ENCODE data around the gene PCSK6. TPM values are rescaled to one million over a fixed set of nuclear protein-coding genes. Genes with fewer than 3 reads are reported as not detected.
A peak's percentile ranks its signal among the peaks of the same experiment; 100 is the strongest.

The PCSK6 gene
- total and polyA plus RNA-seq, 2 of the 8 experiments (the other 6 are each of a cell fraction or from before 2014, with no cell fraction given): 1.9 to 4.0 TPM

DNA sequence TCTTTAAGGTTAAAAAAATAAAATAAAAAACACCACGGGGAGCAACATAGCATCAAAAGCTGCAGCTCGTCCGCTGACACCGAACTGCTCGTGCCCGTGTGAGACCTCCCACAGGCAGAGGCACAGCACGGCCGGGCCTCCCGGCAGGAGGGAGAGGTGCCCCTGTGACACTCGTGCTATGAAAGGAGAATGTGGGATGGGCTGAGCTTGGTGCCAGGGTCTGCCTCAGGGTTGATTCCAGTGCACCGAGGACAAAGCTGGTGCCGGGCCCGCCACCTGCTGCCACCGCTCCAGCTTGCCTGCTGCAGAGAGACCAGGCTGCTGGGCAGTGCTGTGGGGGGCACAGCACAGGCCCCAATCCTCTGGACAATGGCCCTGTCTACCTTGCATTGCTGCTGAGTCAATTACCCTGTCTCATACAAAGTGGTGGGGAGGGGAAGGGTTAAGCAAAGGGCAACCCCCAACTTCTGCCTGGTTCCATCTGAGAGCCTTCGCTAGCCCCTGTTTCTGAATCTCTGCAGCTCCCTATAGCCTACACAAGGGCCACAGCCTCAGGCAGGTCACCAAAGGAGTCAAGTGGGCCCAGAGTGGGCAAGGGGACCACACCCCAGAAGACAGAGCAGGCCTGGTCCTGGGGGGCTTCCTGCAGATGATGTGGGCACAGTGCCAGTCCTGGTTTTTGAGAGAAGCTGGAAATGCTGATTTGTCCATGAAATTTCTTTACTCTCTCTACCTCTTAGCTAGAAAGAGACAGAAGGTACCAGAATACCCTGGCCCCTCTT, 120.5 kb downstream of the PCSK6 start:
- no peak overlapping the region for H2BK20ac ChIP-seq (ENCODE audit: low read length)
- no peak overlapping the region for H2BK5ac ChIP-seq (ENCODE audit: low read depth, low read length)
- no peaks in the 10 kb centered on the region for H4K20me1 ChIP-seq (replicated peaks in 1 of 2; ENCODE audit: control insufficient read depth in 1 of 2, insufficient read depth in 2 of 2, low read length in 2 of 2)
- no peak overlapping the region for H3K18ac ChIP-seq (ENCODE audit: extremely low read depth, low read length)
- no peak overlapping the region for H3K4me3 ChIP-seq (ENCODE audit: extremely low read depth in 1 of 4, insufficient read depth in 2 of 4, low read depth in 3 of 4, low read length in 4 of 4)
- H2AK5ac ChIP-seq (ENCODE audit: low read depth, low read length): no peak overlapping the region
- no peak for TF ChIP-seq SP1 (IDR thresholded peaks at IDR 0.05; ENCODE audit: low read depth, low read length)
- TF ChIP-seq TEAD4 (IDR thresholded peaks at IDR 0.05; ENCODE audit: low read depth, low read length): no peak
- ChIA-PET POLR2A (ENCODE audit: partially characterized antibody) (interaction anchor here (1.2 kb wide), 1 partner anchor 60 kb away, joined by 3 read pairs; no protein-coding TSS in a partner anchor), CTCF (ENCODE audit: partially characterized antibody) (interaction anchor here (1.0 to 2.6 kb wide), 6 partner anchors 49 to 272 kb away, joined by 3 to 10 read pairs (median 3); no protein-coding TSS in a partner anchor)
- H2BK120ac ChIP-seq (replicated peaks; ENCODE audit: low read depth, low read length): no peak overlapping the region
- no peaks in the 10 kb centered on the region for H3K36me3 ChIP-seq (ENCODE audit: control insufficient read depth in 2 of 4, insufficient read depth in 4 of 4, low read length in 3 of 4)
- H3K23ac ChIP-seq (ENCODE audit: insufficient read length): no peak overlapping the region
- no peaks in the 10 kb centered on the region for H3K23me2 ChIP-seq (ENCODE audit: low read depth, low read length)
- H3K27me3 ChIP-seq (replicated peaks in 1 of 4; ENCODE audit: control insufficient read depth in 3 of 4, extremely low read depth in 1 of 4, insufficient read depth in 3 of 4, low read length in 3 of 4): no peaks in the 10 kb centered on the region; a peak in 3 of 7 replicates
- H4K91ac ChIP-seq (replicated peaks; ENCODE audit: insufficient read length, low read length): no peak overlapping the region
- no peak overlapping the region for H3K27ac ChIP-seq (ENCODE audit: low read depth, low read length)
- H3K9ac ChIP-seq (replicated peaks in 1 of 4; ENCODE audit: extremely low read depth in 1 of 4, low read depth in 3 of 4, low read length in 3 of 4): no peak overlapping the region
- no peak overlapping the region for H2BK12ac ChIP-seq (ENCODE audit: low read depth, low read length)
- WGBS, 2 experiments (ENCODE audit: extremely low coverage in 1 of 2, insufficient coverage in 1 of 2, insufficient read length in 1 of 2, insufficient replicate concordance in 2 of 2, low coverage in 1 of 2, low lambda C conversion rate in 2 of 2, missing lambda C conversion rate in 1 of 2): 97% methylated on average over 14 of the region's 15 CpGs; no CpG with 5 or more reads in 1 of the 2 experiments
- no peak for FAIRE-seq
- no peak overlapping the region for H3K4me2 ChIP-seq (ENCODE audit: insufficient read depth in 1 of 2, low read depth in 2 of 2, low read length in 2 of 2)
- H2AFZ ChIP-seq (ENCODE audit: low read length): no peak overlapping the region
- no peak overlapping the region for H2BK15ac ChIP-seq (ENCODE audit: low read length)
- no peaks in the 10 kb centered on the region for H3K79me1 ChIP-seq (ENCODE audit: low read depth, low read length)
- no peaks in the 10 kb centered on the region for H3K9me3 ChIP-seq (ENCODE audit: insufficient read depth in 2 of 2, low read depth in 1 of 2, low read length in 1 of 2)
- H3K79me2 ChIP-seq (ENCODE audit: control insufficient read depth in 1 of 2, insufficient read depth in 2 of 2, low read length in 2 of 2): no peaks in the 10 kb centered on the region
- no peak overlapping the region for H3K56ac ChIP-seq (replicated peaks; ENCODE audit: insufficient read length, low read depth, low read length)
- H4K8ac ChIP-seq (ENCODE audit: extremely low read depth, insufficient read depth, low read length): no peak overlapping the region
- no peak overlapping the region for H3K4ac ChIP-seq (replicated peaks; ENCODE audit: insufficient read length, low read depth, low read length)
- no peak overlapping the region for H4K5ac ChIP-seq (ENCODE audit: insufficient read length, low read depth, low read length)
- peaks cover 0 to 15% (median 9%) of the 10 kb centered on the region in 4 experiments; a peak in 6 of 7 replicates for H3K4me1 ChIP-seq (replicated peaks in 1 of 4; ENCODE audit: control insufficient read depth in 3 of 4, insufficient read depth in 4 of 4, low read length in 3 of 4)
- peak in 1 of 2 experiments; percentile 43 for DNase-seq (ENCODE audit: low read depth in 1 of 2, low spot score in 2 of 2)
- H3K14ac ChIP-seq (ENCODE audit: insufficient read length): no peak overlapping the region

Data from H1 (cell line).